IMR-90 (cell line): ENCODE data around the gene FUT2.

Experiments used
- CHD1 ChIP-seq: IDR thresholded peaks from 2 replicates; pipeline ENCODE4 v1.6.1; 2012; ENCODE audit warnings: low read depth, low read length, improper control_type of control experiment
- MAZ ChIP-seq: IDR thresholded peaks from 2 replicates; pipeline ENCODE4 v1.6.1; 2012; ENCODE audit warnings: low read depth, mild to moderate bottlenecking, low read length, improper control_type of control experiment, moderate library complexity, borderline replicate concordance
- POLR2A ChIP-seq: IDR thresholded peaks from 2 replicates; pipeline ENCODE4 v1.6.1; 2012; ENCODE audit warnings: mild to moderate bottlenecking, low read depth, low read length
- RAD21 ChIP-seq: IDR thresholded peaks from 2 replicates; pipeline ENCODE4 v1.6.1; 2012; ENCODE audit warnings: low read length, improper control_type of control experiment
- USF2 ChIP-seq: fragments of 150-350 bp; IDR thresholded peaks from 2 replicates; pipeline ENCODE4 v1.6.1; 2017; ENCODE audit warnings: mild to moderate bottlenecking, antibody characterized with exemption, low read length, low read depth
- TF ChIP-seq, protein P1 (sequence below): conservative IDR thresholded peaks from 2 replicates; pipeline ENCODE4 v1.5.1; 2012; ENCODE audit warnings: mild to moderate bottlenecking, low read depth, low read length, improper control_type of control experiment

- TF ChIP-seq RAD21, result no peak
- no peak for TF ChIP-seq CHD1
- no peak for TF ChIP-seq MAZ
- no peak for TF ChIP-seq POLR2A
- TF ChIP-seq, protein P1, sequence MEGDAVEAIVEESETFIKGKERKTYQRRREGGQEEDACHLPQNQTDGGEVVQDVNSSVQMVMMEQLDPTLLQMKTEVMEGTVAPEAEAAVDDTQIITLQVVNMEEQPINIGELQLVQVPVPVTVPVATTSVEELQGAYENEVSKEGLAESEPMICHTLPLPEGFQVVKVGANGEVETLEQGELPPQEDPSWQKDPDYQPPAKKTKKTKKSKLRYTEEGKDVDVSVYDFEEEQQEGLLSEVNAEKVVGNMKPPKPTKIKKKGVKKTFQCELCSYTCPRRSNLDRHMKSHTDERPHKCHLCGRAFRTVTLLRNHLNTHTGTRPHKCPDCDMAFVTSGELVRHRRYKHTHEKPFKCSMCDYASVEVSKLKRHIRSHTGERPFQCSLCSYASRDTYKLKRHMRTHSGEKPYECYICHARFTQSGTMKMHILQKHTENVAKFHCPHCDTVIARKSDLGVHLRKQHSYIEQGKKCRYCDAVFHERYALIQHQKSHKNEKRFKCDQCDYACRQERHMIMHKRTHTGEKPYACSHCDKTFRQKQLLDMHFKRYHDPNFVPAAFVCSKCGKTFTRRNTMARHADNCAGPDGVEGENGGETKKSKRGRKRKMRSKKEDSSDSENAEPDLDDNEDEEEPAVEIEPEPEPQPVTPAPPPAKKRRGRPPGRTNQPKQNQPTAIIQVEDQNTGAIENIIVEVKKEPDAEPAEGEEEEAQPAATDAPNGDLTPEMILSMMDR, result no peak
- no peak for TF ChIP-seq USF2
These were observed 45.6 kb downstream of the FUT2 start for GRCh38 chr19:48741129-48741999.
